Measurements from ENCODE around the gene RAB8A. TPM values are rescaled to one million over a fixed set of nuclear protein-coding genes. Genes with fewer than 3 reads are reported as not detected.

The RAB8A gene
- total and polyA plus RNA-seq, 2 of the 8 experiments (the other 6 are each of a cell fraction or from before 2014, with no cell fraction given) = 65.8 to 97.0 TPM

DNA sequence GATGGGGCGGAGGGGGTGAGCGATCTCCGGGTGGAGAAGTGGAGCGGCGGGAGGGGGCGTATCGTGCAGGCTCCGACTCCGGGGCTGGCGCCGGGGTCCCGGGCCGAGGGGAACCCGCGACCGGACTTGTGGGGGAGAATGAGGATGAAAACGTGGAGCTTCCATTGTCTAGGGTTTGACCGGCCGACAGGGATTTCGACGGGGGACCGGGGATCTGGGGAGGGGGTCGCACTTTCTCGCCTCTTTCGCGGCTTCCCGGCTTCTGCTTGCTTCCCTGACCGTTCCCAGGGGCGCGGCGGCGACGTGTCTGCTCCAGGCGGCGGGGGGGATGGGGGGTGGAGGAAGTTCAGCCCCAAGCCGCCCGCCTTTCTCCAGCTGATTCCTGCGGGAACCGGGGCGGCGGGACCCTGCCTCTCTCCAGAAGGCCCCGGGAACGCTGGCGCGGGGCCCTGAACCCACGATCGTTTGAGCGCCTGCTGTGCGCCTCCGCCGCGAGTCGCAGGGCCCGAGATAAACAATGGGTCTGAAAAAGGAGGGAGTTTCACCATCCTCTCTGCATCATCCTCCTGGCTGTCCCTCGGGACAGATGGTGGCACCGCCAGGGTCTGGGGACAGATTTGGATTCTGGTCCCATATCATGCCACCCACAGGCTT is 34.6 kb upstream of the RAB8A start (continued):
- TF ChIP-seq, protein P1, sequence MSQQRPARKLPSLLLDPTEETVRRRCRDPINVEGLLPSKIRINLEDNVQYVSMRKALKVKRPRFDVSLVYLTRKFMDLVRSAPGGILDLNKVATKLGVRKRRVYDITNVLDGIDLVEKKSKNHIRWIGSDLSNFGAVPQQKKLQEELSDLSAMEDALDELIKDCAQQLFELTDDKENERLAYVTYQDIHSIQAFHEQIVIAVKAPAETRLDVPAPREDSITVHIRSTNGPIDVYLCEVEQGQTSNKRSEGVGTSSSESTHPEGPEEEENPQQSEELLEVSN (IDR thresholded peaks at IDR 0.05) = peak; percentile 26; the same call in 1 of the 2 replicates
- peak; percentile 65 for TF ChIP-seq TBP (IDR thresholded peaks at IDR 0.05; ENCODE audit: low read depth, low read length)
- peak; percentile 89 for TF ChIP-seq POLR2AphosphoS5 (IDR thresholded peaks at IDR 0.05; ENCODE audit: low read depth, low read length)

Measured in H1 (cell line).